GM21360 (cell line): ENCODE measurements around the gene STX3.

Experiments
- ATAC-seq: cut with Tn5 transposase; IDR thresholded peaks from one replicate; pipeline ENCODE4 v1.9.1; 2021; ENCODE audit warnings: mild to moderate bottlenecking, moderate library complexity; ENCODE audit not compliant: unreplicated experiment

STX3 gene

DNA sequence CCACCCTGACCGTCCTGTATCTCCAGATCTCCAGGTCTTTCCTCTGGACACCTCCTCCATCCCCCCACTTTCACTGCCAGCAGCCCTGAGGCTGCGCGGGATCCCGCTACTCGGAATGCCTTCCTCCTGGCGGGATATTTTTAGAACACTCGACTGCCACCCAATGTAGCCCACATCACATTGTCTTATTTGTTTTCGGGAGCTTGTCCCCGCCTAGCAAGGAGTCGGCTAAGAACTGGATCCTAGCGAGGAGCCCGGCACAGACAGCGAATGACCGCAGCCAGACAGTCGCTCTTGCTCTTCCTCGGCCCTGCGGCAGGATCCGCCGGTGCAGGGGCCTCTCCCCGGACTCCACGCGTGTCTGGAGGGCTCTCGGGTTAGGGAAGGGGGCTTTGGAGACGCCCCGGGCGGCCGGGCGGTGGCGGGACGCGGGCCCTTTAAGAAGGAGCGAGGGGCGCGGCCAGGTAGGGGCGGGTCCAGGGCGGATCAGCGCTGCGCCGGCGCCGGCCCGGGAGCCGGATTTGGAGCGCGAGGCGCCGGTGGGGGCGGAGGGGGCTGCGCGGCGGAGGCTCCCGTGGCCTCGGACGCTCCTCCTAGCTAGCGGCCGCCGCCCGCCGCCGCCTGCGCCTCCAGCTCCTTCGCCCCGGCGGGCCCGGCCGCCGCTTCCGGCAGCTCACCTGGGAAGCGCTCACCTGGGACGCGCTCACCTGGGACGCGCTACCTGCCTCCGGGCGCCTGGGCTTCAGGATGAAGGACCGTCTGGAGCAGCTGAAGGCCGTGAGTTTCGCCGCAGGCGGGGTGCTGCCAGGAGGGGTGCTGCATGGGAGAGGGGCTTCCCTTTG, at the start of gene STX3:
TSS of gene STX3 (plus strand) at position 518 of the 842 bp plus-strand sequence. CDS start at position 748, 230 bp downstream.
- peak; percentile 74 for ATAC-seq

GRCh38 chr11:59706518-59707285, 48.5 kb upstream of the STX3 start:
- no peak for ATAC-seq

- no peak for ATAC-seq
Observed at GRCh38 chr11:59707371-59707770, 47.8 kb upstream of the STX3 start.

- ATAC-seq: no peak
Observed at GRCh38 chr11:59708537-59708936, 46.6 kb upstream of the STX3 start.

DNA sequence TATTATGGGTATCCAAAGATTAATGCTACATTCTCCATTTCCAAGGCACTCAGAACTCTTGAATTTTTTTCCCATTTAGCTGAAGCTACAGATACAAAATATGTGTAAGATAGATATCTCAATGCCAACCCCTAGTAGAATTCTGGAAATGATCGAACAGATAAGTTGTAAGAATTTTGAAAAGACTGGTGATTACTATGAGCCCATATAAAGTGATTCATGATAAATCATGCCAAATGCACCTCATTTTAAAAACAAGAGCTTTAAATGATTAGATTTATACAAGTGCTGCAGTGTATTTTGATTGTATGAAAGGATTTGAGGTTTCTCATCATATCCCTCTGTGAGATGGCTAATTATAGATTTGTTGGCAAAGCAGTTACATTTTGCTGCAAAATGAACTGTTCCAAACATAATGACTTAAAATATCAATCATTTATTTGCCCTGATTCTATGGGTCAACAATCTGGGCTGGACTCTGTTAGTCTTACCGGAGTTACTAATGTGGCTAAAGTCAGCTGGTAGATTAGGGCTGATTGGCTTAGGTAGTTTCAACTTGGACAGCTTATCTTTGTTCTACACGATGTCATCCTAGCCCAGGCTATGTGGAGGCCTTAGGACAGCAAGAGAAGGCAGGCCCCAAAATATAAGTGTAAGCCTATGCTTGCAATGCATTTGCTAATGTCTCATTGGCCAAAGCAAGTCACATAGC, 44.9 kb upstream of the STX3 start:
- ATAC-seq: no peak

- ATAC-seq: no peak
Observed at GRCh38 chr11:59713745-59714144, 41.4 kb upstream of the STX3 start, which contains the start of gene OR10V1. TSS of gene OR10V1 (minus strand) at chr11:59713845. CDS start at chr11:59713845, 0 bp downstream.

GRCh38 chr11:59716051-59716450, 39.1 kb upstream of the STX3 start:
- no peak for ATAC-seq

DNA sequence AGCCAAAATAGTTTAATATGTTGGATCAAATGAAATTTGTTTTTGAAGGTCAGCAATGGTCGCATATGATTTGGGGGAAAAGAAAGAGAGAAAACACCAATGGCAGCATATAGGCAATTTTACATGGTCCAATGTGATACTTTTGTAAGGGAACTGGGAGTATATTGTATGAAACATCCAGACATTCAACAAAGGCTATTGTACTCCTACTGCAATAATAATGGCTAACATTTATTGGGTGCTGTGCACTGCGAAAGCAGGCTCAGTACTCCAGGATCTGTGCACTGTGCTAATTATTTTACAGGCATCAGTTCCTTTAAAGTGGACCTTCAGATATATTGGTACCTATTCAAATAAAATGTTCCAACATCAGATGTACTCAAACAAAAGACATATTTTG, 35.6 kb upstream of the STX3 start:
- no peak for ATAC-seq

DNA sequence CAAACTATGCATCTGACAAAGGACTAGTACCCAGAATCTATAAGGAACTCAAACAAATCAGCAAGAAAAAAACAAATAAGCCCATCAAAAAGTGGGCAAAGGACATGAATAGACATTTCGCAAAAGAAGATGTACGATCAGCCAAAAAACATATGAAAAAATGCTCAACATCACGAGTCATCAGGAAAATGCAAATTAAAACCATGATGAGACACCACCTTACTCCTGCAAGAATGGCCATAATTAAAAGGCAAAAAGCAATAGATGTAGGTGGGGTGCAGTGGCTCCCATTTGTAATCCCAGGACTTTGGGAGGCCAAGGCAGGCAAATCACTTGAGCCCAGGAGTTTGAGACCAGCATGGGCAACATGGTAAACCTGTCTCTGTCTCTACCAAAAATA, 31.1 kb upstream of the STX3 start:
- ATAC-seq: no peak

DNA sequence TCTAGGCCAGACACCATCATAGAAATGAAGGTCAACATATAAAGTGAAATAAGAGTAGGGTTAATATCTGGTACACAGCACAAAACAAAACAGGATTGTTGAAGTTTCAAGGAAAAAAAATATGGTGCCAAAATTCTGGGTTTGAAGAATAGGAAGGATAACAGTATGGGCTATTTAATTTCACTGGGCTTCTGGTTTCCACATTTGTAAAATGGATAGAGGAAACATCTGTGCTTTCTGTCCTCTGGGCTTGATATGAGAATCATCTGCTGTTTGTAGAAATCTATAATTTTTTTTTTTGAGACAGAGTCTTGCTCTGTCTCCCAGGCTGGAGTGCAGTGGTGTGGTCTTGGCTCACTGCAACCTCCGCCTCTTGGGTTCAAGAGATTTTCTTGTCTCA, 27.8 kb upstream of the STX3 start:
- ATAC-seq: no peak

- ATAC-seq: no peak
Observed at GRCh38 chr11:59728154-59728553, 27.0 kb upstream of the STX3 start.

DNA sequence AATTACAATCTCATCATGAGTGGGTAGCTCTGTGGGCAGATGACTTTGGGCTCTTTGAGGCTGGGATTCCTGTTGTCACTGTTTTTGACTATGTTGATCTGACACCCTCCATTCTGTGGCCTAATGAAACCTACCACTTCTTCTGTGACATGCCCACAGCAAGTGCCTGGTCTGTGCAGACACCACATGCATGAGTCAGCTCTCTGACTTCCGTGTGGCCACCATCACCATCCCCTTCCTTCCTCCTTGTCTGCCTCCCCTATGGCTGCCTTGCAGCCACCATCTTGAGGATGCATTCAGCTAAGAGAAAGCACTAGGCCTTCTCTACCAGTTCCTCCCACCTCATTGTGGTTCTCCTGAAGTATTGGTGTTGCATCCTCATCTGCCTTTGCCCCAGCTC, 26.3 kb upstream of the STX3 start:
- ATAC-seq: no peak

- no peak for ATAC-seq
Observed at GRCh38 chr11:59729834-59730233, 25.3 kb upstream of the STX3 start.

DNA sequence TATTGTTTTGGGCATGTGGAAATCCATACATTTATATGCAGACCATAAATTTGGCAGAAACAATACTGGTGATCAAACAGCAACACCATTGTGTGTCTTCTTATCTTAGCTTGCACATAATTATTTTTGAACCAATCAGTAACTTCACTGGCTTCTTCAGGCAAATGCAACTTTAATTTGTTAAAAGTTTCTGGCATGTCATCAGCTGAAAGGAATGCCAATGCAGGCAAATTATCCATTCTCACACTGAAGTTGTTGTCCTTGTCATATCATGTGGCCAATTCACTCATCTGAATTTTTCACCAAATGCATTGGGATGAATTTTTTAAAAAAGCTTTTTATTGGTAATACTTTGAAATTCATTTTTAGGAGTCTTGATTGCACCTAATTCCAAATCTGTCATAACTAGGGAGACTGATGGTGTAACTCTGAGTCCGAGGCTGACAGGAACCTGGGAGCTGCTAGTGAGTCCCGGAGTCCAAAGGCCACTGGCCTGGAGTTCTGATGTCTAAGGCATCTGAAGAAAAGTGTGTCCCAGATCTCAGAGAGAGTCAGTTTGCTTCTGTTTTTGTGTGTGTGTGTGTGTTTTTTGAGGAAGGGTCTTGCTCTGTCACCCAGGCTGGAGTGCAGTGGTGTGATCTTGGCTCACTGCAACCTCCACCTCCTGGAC, 24.1 kb upstream of the STX3 start:
- no peak for ATAC-seq

- no peak for ATAC-seq
Observed at GRCh38 chr11:59746111-59746510, 9.1 kb upstream of the STX3 start.

- ATAC-seq: peak; percentile 62
Observed at GRCh38 chr11:59753650-59754493, 1.3 kb upstream of the STX3 start.

GRCh38 chr11:59754494-59754858, 700 bp upstream of the STX3 start:
- no peak for ATAC-seq

GRCh38 chr11:59755701-59756557, 753 bp downstream of the STX3 start:
- no peak for ATAC-seq

GRCh38 chr11:59756558-59756840, 1.3 kb downstream of the STX3 start:
- ATAC-seq: no peak
